HuH-7 (cell line): ENCODE measurements around the gene NKTR.

Experiments used
- DNase-seq: peaks from one replicate; pipeline ENCODE4 v3.0.0; 2011; ENCODE audit warnings: low spot score

NKTR gene

DNA sequence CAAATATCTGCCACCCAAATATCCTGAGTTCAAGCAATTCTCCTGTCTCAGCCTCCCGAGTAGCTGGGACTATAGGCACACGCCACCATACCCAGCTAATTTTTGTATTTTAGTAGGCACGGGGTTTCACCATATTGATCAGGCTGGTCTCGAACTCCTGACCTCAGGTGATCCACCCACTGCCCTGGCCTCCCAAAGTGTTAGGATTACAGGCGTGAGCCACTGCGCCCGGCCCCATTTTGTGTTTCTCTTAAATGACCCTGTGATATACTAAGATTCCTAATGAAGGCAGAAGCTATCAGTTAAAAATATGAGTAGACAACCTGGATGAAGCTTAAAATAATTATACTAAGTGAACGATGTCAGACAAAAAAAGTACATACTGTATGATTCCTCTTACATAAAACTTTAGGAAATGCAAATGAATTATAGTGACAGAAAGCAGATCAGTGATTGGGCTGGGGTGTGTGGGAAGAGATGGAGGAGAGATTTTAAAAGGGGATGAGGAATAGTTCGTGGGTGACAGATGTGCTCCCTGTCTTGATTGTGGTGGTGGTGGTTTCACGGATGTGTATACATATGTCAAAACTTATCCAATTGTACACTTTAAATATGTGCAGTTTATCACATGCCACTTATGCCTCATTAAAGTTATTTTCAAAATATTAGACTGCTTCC lies 81.0 kb downstream of the NKTR start:
- DNase-seq, result no peak

DNA sequence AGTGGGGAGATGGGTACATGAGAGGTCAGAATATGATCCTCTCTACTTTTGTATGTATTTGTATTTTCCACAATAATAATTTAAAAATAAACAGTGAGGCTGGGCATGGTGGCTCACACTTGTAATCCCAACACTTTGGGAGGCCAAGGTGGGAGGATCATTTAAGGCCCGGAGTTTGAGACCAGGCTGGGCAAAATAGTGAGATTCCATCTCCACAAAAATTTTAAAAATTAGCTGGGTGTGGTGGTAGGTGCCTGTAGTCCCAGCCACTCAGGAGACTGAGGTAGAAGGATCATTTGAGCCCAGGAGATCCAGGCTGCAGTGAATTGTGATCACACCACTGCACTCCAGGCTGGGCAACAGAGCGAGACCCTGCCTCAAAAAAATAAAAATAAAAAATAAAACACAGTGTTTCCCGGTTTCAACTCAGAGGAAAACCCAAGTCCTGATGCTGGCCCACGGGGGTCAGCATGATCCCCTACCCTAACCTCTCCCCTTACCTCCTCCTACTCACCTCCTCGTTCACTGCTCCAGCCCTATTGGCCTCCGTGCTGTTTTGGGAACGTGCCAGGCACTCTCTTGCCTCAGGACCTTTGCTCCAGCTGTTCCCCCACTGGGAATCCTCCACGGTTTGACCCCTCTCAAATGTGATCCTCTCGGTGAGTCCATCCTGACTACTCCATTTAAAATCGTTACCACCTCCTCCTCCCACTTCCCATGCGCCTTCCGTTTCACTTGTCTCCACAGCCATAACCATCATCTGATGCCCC lies 82.0 kb downstream of the NKTR start:
- DNase-seq, result no peak

DNA sequence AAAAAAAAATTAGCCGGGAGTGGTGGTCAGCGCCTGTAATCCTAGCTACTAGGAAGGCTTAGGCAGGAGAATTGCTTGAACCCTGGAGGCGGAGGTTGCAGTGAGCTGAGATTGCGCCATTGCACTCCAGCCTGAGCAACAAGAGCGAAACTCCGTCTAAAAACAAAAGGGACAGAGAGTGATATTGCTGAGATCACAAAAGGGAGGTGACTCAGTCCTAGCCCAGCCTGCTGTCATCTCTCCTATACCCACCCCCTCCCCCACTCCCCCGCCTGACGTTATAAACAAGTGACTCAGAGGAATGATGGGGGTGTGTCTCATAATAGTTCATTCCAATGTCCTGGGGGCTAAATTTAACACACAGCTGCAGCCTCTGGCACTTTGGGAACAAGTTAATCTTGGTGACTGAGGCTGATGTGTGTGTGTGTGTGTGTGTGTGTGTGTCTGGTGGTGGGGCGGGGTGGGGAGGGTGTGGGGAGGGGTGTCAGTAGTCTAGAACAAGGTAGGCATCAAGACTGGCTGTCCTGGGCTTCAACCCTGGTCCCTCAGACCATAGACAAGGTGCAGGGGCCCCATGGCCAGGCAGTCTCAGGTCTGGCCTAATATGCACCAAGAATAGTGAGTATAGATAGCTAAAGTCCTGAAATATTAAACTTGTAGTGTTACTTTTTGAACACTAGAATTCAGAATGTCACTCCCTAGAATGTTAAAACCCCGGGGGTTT lies 83.6 kb downstream of the NKTR start:
- DNase-seq, result peak; percentile 93

DNA sequence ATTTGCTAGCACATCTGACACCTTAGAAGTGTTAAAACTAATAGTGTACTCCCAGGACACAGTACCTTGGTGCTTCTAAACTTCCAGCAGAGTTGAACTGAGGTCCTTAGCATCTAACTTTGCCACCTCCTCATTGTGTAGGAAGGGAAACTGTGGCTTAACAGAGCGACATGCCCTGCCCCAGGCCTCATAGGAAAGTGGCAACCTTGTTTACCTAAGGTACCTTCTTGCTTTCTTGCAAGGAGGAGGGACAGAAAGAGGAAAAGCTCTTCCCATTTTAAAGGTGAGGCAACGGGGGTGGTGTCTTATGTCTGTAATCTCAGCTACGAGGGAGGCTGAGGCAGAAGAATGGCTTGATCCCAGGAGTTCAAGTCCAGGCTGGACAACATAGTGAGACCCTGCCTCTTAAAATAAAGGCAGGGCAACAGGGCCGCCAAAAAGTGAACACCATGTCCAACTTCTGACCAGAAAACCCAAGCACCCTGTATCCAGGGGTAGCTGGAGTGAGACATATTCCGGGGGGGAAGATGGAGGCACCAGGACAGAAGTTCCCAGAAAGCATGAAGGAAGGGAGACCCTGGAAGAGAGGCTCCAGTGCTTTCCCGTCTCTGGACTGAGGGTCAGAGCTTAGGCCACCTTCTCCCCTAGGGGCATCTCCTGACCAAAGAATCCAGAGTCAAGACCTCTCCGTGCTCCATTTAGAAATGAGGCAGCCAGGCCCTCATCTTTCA lies 84.3 kb downstream of the NKTR start:
- no peak for DNase-seq

DNA sequence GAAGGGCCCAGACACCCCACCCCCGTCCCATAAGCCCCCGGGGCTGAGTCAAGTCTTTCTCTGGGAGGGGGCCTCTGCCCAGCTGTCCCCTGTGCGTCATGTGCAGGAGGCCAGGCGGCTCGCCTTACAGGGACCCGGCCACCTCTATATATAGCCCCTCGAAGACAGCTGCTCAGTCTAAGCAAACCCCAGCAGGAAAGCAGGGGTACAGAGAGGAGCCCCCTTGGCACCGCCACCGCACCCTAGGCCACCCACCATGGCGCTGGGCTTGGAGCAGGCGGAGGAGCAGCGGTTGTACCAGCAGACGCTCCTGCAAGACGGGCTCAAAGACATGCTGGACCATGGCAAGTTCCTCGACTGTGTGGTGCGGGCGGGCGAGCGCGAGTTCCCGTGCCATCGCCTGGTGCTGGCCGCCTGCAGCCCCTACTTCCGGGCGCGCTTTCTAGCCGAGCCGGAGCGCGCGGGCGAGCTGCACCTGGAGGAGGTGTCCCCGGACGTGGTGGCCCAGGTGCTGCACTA lies 84.9 kb downstream of the NKTR start, which contains the start of gene KLHL40:
KLHL40 (plus strand) TSS at position 175 of the 519 bp plus-strand sequence; CDS start at position 257, 82 bp downstream.
- DNase-seq, result no peak

DNA sequence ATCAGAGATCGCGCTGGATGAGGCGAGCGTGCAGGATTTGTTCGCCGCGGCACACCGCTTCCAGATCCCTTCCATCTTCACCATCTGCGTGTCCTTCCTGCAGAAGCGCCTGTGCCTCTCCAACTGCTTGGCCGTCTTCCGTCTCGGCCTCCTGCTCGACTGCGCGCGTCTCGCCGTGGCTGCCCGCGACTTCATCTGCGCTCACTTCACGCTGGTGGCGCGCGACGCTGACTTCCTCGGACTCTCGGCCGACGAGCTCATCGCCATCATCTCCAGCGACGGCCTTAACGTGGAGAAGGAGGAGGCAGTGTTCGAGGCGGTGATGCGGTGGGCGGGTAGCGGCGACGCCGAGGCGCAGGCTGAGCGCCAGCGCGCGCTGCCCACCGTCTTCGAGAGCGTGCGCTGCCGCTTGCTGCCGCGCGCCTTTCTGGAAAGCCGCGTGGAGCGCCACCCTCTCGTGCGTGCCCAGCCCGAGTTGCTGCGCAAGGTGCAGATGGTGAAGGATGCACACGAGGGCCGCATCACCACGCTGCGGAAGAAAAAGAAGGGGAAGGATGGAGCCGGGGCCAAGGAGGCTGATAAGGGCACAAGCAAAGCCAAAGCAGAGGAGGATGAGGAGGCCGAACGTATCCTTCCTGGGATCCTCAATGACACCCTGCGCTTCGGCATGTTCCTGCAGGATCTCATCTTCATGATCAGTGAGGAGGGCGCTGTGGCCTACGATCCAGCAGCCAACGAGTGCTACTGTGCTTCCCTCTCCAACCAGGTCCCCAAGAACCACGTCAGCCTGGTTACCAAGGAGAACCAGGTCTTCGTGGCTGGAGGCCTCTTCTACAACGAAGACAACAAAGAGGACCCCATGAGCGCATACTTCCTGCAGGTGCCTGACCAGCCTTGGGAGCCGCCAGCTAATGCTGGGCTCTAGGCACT lies 85.7 kb downstream of the NKTR start:
- no peak for DNase-seq

DNA sequence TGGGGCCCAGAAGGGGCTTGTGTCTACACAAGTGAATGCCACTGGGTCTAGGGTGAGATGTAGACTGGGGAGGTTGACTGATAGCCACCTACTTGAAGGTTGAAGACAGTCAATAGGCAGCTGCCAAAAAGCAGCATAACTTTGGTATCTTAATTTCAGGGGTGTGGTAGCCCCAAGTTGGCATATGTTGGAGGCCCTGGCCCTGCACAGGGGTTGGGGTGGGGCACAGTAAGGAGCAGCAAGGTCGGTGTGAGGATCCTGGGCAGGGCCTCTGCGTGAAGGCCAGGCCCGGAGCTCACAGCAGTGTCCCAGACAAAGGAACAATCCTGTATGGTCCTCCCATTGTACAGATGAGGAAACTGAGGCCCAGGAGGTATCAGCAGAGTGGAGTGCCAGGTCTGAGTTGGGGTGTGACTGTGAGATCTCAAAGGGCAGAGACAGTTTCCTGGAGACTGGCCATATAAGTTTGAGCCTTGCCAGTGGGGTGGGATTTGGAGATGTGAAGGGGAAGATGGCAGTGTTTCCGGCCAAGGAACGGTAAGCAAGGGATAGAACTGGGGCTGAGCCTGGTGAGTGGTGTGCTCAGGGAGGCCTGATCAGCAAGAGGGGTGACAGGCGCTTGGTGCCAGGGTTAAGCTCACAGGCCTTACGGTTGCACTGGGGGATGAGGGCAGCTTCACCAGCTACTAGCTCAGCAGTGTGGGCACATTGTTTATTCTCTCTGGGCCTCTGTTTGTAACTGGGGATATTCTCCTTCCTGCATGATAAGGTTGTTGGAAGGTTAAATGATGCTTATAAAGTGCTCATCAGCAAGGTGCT lies 86.6 kb downstream of the NKTR start:
- DNase-seq, result no peak

DNA sequence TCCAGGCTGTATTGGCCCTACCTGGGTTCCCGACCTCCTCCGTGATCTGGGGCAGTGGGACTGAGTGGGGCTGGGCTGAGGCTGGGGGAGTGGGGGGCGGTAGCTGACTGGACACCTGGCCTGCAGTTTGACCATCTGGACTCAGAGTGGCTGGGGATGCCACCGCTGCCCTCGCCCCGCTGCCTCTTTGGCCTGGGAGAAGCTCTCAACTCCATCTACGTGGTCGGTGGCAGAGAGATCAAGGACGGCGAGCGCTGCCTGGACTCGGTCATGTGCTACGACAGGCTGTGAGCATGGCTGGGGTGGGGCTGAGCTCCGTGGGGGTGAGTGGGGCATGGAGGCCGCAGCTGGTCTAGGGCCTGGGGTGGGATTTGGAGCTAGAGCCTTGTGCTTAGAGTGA lies 87.5 kb downstream of the NKTR start:
- no peak for DNase-seq

DNA sequence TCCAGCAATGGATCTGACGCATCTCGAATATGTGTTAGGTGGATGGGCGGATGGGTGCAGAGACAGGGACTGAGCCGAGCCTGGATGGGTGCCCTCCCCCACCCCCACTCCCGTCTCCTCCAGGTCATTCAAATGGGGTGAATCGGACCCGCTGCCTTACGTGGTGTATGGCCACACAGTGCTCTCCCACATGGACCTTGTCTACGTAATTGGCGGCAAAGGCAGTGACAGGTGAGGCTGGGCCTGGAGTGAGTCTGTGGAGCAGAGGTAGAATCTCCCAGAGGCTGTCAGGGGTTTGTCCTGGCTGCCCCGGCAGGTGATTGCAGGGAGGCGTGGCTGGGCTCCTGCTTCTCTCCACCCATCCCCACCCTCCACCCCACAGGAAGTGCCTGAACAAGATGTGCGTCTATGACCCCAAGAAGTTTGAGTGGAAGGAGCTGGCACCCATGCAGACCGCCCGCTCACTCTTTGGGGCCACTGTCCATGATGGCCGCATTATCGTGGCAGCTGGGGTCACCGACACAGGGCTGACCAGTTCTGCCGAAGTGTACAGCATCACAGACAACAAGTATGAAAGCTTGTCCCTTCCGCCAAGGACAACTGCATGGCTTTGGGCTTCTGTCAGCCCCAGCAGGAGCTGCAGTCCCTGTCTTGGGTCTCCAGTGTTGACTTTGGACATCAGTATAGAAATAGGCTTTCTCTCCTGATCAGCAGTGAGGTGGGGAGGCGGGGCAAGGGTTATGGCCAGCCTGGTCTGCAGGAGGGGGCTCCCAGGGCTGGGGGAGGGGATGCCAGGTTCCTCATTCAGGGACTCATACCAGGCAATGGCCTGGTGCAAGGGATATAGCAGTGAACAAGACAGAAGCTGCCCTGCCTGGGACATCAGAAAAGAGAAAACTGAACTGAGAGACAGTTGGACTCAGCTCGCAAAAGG lies 88.3 kb downstream of the NKTR start:
- no peak for DNase-seq

DNA sequence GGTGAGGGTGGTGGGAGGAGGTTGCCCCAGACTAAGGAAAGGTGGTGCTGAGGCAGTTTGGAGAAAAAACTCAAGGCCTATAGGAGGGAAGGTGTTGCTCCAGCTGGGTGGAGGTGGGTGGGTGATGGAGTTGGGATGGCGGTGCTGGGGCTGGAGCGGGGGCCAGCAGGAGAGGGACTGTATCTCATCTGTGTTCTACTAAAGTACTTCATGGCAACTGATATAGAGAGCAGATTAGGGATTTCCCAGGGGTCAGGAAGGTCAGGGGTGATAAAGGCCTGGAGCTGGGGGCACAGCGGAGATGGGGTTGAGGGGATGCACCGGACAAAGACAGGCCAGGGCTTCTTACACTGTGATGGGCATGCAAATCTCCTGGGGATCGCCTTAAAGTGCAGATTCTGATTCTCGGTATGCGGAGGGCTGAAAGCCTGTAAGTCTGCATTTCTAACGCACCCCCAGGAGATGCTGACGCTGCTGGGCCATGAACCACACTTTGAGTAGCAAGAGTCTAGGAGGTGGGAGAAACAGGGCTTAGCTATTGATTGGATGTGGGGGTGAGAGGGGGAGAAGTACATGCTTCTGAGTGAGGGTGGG lies 89.0 kb downstream of the NKTR start:
- no peak for DNase-seq

DNA sequence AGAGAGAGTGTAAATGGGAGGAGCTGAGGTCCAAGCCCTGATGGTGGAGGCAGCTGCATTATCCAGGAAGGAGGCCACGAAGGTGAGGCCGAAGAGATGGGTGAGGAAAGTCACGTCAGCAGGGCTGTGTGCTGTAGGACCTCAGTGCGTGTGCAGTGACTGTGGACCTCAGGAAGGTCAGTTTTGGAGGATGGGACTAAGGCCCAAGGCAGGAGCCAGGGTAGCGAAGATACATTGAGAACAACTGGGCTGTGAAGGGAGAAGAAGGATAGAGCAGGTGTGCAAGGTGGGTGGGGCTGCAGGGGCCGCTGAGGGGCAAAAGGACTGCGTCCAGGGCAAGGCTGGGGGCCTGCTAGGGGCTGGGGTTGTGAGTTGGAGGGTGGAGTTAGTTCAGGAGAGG lies 89.7 kb downstream of the NKTR start:
- DNase-seq, result no peak

DNA sequence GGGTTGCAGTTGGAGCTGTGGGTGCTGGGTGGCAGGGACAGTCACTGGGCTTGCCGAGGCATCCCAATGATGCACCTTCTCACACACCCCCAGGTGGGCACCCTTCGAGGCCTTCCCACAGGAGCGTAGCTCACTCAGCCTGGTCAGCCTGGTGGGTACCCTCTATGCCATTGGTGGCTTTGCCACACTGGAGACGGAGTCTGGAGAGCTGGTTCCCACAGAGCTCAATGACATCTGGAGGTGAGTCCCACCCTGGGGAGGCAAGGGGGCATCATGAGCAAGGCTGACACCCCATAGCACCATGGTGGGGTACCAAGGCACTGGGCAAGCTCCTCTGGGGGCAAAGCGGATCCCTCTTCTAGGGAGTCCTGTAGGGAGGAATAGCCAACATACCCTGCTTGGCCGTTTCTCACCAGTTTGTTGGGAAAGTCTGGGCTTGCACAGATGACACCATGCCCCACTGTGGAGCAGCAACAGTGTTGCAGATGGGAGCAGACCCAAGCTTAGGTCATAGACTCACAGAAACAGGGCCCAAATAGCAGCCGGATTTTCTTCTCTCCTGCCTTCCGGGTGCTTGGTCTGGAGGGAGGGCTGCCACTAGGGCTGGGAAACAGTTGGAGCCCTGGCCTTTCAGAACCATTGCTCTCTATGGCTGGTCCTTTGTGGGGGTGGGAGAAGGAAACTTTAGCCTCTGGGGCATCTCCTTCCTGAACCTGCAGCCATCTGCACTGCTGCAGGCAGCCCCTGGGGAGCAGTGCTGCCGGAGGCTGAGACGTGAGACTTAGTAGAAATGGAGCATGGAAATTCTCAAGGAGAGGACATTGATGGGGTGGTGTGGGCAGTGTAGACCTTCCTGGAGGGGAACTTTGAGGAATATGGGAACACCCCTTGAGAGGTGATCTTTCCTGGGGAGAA lies 90.5 kb downstream of the NKTR start:
- DNase-seq, result no peak

DNA sequence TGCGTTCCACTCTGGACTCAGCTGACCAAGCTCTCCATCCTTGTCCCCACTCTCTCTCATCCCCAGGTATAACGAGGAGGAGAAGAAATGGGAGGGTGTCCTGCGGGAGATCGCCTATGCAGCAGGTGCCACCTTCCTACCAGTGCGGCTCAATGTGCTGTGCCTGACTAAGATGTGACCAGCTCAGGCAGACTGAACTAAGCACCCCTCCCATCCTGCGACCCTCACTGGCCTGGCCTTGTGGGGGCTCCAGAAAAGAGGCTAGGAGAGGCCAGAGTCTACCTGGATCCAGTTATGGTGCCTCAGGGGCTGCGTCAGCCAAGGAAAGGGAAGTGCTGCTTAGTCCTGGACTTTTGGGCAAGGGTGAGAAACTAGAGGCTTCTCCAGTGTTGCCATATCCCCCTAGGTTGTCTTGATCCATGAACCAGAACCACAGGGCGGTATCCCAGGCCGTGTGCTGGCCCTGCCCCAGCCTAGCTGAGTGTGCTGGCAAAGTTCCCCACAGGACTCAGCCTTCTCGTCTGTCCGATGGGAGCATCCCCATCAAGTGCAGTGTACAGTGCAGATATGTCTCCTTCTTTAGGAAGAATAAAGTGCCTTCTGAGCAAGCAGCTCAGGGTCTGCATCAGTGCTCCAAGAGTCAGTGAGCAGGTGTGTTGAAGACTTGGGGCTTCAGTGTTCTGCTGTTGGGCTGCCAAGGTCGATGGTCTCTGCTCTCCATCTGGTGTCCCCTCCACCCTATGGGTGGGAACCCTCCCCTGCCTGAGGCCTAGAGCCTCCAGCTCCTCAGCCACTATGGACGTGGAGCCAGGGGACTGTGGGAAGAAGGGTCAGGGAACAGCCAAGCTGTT lies 91.6 kb downstream of the NKTR start:
- DNase-seq, result no peak

DNA sequence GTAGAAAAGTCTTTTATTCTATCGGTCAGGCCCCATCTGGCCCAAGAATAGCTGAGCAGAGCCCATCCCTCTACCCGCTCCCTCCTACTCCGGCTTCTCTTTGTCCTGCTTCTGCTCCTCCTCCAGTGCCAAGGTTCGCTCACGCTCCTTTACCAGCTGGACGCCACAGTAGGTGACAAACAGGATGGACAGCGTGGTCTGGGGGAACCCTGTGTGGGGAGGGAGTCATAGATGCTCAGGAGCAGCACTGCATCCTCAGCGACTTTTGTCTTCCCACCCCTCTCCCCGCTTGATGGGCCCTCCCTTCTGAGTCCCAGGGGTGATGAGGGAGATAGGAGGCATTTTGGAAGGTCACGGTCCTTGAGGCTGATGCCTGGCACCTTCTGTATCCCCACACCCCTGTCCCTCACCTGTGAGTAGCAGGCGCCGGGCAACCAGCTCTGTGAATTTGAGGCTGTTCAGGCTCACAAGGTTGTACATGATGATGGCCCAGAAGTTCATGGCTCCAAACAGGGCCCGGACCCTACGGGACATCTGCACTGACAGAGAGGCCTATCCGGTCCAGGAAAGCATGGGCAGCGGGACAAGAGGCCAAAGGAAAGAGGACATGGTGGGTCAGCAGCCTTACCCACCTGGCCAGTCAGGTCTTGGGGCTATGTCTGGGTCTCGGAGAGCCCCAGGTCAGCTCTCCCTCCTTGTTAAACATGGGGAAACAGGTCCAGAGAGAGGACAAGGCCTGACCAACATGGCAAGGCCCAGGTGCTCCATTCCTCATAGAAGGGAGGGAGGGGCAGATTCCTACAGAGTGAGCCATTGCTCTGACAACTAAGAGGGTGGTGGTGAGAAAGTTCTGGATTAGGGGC lies 92.4 kb downstream of the NKTR start:
- no peak for DNase-seq

DNA sequence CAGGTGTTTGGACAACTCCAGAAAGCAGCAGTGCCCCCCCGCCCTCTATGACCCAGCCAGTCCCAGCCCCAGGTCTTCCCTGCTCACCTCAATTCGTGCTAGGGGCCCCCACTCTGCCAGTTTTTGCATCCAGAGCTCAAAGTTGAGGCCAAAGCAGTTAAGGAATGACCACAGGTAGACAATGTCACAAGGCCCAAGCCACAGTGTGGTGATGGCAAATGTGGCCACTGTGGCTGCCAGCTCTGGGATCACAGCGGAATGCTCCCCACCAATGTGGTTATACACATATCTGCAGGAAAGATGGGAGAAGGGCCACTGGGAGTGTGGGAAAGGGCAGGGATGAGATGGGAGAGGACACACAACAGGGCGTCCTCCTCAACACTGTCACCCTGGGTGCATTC lies 93.0 kb downstream of the NKTR start:
- DNase-seq, result no peak

DNA sequence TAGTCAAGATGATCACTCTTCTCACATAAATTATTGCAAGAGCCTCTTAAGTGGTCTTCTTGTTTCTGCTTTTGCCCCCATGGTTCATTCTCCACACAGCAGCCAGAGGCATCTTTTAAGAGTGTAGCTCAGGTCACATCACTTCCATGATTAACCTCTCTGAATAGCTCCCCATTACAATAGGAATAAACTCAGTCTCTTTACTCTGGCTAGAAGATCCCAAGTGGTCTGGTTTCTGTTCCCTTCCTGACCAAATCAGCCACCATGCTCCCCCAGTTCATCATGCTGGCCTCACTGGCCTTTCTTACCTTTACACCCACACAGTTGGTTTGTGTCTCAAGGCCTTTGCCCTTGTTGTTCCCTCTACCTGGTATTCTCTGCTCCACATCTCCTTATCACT lies 93.9 kb downstream of the NKTR start:
- DNase-seq, result no peak
